MM.1S (cell line): ENCODE results near the gene TRIM71.

ENCODE experiments used
- EZH2 ChIP-seq: fragments of 300-600 bp; sonication (generic); optimal IDR thresholded peaks from 2 replicates; pipeline ENCODE3; 2017; ENCODE audit warnings: low read depth, mild to moderate bottlenecking, antibody characterized with exemption, low read length, mixed read lengths
- EZH2phosphoT487 ChIP-seq: fragments of 300-600 bp; sonication (generic); IDR thresholded peaks from 2 replicates; pipeline ENCODE4 v1.6.1; 2018; ENCODE audit warnings: antibody characterized with exemption, low read length
- TF ChIP-seq, protein P1 (sequence below): fragments of 300-600 bp; sonication (generic); IDR thresholded peaks from 2 replicates; pipeline ENCODE4 v1.5.1; 2016; ENCODE audit warnings: antibody characterized with exemption, low read length, mixed read lengths

DNA sequence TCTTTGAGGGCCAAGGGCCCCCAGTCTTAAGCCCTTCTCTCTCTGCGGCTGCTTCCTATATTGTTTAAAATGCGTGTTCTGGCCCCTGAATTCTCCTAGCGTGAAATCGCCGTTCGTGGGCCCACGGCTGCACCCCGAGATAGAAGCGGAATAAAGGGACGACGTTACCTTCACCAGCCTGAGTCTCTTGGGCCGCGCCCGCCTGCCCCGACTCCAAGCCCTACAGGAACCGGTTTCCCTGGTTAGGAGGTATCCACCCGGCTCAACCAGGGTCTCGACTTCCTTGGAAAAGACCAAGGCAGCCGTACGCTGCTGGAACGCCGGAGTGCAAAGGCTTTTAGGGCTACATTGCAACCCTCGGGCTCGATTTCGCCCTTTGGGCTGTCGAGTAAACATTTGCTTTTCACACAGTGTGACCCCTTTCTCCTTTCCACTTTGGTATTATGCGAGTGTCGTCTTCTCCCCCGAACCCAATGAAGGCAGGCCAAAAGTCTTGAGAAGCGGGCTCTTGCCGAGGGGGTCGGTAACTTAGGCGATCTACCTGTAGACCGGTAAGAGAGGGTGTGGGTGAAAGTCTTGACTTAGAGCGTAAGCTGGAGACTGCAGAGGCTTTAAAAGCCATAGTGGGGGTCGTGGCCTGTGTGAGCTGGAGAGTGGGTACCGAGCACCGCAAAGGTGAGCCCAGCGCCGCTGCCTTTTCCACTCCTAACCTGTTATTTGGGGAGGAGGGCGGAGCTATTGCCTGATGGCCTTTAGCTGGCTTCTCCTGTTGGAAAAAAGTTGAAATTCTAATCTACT is 2.0 kb downstream of the TRIM71 start:
- TF ChIP-seq, protein P1, sequence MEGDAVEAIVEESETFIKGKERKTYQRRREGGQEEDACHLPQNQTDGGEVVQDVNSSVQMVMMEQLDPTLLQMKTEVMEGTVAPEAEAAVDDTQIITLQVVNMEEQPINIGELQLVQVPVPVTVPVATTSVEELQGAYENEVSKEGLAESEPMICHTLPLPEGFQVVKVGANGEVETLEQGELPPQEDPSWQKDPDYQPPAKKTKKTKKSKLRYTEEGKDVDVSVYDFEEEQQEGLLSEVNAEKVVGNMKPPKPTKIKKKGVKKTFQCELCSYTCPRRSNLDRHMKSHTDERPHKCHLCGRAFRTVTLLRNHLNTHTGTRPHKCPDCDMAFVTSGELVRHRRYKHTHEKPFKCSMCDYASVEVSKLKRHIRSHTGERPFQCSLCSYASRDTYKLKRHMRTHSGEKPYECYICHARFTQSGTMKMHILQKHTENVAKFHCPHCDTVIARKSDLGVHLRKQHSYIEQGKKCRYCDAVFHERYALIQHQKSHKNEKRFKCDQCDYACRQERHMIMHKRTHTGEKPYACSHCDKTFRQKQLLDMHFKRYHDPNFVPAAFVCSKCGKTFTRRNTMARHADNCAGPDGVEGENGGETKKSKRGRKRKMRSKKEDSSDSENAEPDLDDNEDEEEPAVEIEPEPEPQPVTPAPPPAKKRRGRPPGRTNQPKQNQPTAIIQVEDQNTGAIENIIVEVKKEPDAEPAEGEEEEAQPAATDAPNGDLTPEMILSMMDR, result no peak
- no peak for TF ChIP-seq EZH2
- no peak for TF ChIP-seq EZH2phosphoT487
